HepG2 (cell line): ENCODE results near the gene SLC25A33. TPM values are rescaled to one million over a fixed set of nuclear protein-coding genes. Genes with fewer than 3 reads are reported as not detected.

Experiments used
- ATAC-seq: fragments of 200-7000 bp; cut with Tn5 transposase; 3 replicates; pipeline ENCODE4 v1.9.1; 2020; ENCODE audit warnings: mild to moderate bottlenecking, moderate library complexity
- BruUV-seq: library from RNA; stranded (reverse); fragments of 400-500 nt; replicated peaks from 2 replicates; lab custom pipeline; 2021; lab: Mats Ljungman, UMichigan
- CTCF ChIA-PET: fragments of 300-600 bp; formaldehyde crosslinking; extraction: SDS; loops from one replicate; lab custom pipeline; 2021; ENCODE audit warnings: low total read pairs, inconsistent platforms, low intra/inter-chr PET ratio; lab: Yijun Ruan, JAX
- POLR2A ChIA-PET: fragments of 350-600 bp; sonication (Branson Sonifier 250); formaldehyde crosslinking; loops from one replicate; lab custom pipeline; 2020; ENCODE audit warnings: antibody characterized with exemption, inconsistent platforms; lab: Yijun Ruan, JAX
- DNase-seq: peaks from one replicate; pipeline ENCODE4 v3.0.0-alpha.2; 2015; ENCODE audit warnings: low spot score
- FAIRE-seq: peaks from 3 replicates; lab custom pipeline; 2011; peaks lifted over from hg19 to GRCh38; lab: Jason Lieb, UNC
- H2AFZ ChIP-seq: one replicate; pipeline ENCODE4 v1.6.1; 2011; ENCODE audit warnings: low read length, inconsistent platforms
- H3K27ac ChIP-seq: fragments of 300-600 bp; 3 replicates; pipeline ENCODE4 v1.8.0; 2011; ENCODE audit warnings: mixed run types, mild to moderate bottlenecking, mixed read lengths, low read length, inconsistent platforms; ENCODE audit not compliant: insufficient read depth; ENCODE audit errors: extremely low read length
- H3K27me3 ChIP-seq, 2 experiments: fragments of 200-600 bp in 1 of 2; 2 replicates in 1 of 2; 3 replicates in 1 of 2; pipeline versions ENCODE4 v1.6.0 to v1.8.0; 2011; ENCODE audit warnings: low read length in 2 of 2, mild to moderate bottlenecking in 2 of 2, moderate library complexity in 2 of 2, inconsistent platforms in 1 of 2; ENCODE audit not compliant: insufficient read depth in 2 of 2, control insufficient read depth in 1 of 2
- H3K36me3 ChIP-seq, 2 experiments: fragments of 200-600 bp in 1 of 2; replicated peaks in 1 of 2; 2 replicates in 1 of 2; 3 replicates in 1 of 2; pipeline versions ENCODE4 v1.5.1 to v1.8.0; 2011; ENCODE audit warnings: low read length in 2 of 2, inconsistent platforms in 1 of 2; ENCODE audit not compliant: insufficient read depth in 2 of 2, control insufficient read depth in 1 of 2
- H3K4me1 ChIP-seq: 2 replicates; pipeline ENCODE4 v1.5.1; 2012; ENCODE audit warnings: low read length, inconsistent platforms; ENCODE audit not compliant: insufficient read depth
- H3K4me2 ChIP-seq: 2 replicates; pipeline ENCODE4 v1.6.0; 2011; ENCODE audit warnings: low read depth, low read length, inconsistent platforms
- H3K4me3 ChIP-seq, 3 experiments: fragments of 200-600 bp in 1 of 3; sonication (generic), shearing (Covaris generic) in 1 of 3; replicated peaks in 1 of 3; 2 replicates each; pipeline ENCODE4 v1.5.1; 2011 to 2016; ENCODE audit warnings: low read length in 3 of 3, inconsistent platforms in 2 of 3, low read depth in 2 of 3, mild to moderate bottlenecking in 2 of 3, control low read depth in 1 of 3, mixed read lengths in 1 of 3; ENCODE audit not compliant: insufficient read depth in 1 of 3
- H3K79me2 ChIP-seq: one replicate; pipeline ENCODE4 v1.6.1; 2011; ENCODE audit warnings: low read length, inconsistent platforms; ENCODE audit not compliant: insufficient read depth
- H3K9ac ChIP-seq: 2 replicates; pipeline ENCODE4 v1.6.0; 2011; ENCODE audit warnings: mild to moderate bottlenecking, low read depth, low read length, inconsistent platforms; ENCODE audit not compliant: insufficient read depth
- H3K9me3 ChIP-seq: 2 replicates; pipeline ENCODE4 v1.5.1; 2012; ENCODE audit warnings: mild to moderate bottlenecking, low read length
- H4K20me1 ChIP-seq: 2 replicates; pipeline ENCODE4 v1.6.0; 2011; ENCODE audit warnings: inconsistent platforms, mild to moderate bottlenecking, low read length, moderate library complexity; ENCODE audit not compliant: insufficient read depth
- POLR2A ChIP-seq, 2 experiments: IDR thresholded peaks; 2 replicates each; pipeline ENCODE4 v1.6.1; 2011; ENCODE audit warnings: low read depth in 2 of 2, low read length in 2 of 2, mild to moderate bottlenecking in 1 of 2, moderate library complexity in 1 of 2; ENCODE audit not compliant: insufficient read depth in 1 of 2
- RAD51 ChIP-seq: fragments of 450-650 bp; IDR thresholded peaks from 2 replicates; pipeline ENCODE4 v1.6.1; 2016; ENCODE audit warnings: borderline replicate concordance
- RERE ChIP-seq: IDR thresholded peaks from 2 replicates; pipeline ENCODE4 v1.6.1; 2016; ENCODE audit warnings: low read depth, missing genetic modification reagents, missing compliant biosample characterization
- TFE3 ChIP-seq: IDR thresholded peaks from 2 replicates; pipeline ENCODE4 v1.6.1; 2016
- ZBTB44 ChIP-seq: sonication (generic); formaldehyde crosslinking; IDR thresholded peaks from 2 replicates; pipeline ENCODE4 v1.4.0; 2020; ENCODE audit warnings: missing genetic modification reagents
- ZFP36L1 ChIP-seq: sonication (generic); formaldehyde crosslinking; IDR thresholded peaks from 2 replicates; pipeline ENCODE4 v1.8.0; 2022; ENCODE audit warnings: mild to moderate bottlenecking, missing genetic modification reagents, moderate library complexity
- ZNF530 ChIP-seq: sonication (generic); formaldehyde crosslinking; IDR thresholded peaks from 2 replicates; pipeline ENCODE4 v1.5.0; 2020; ENCODE audit warnings: low read depth, mild to moderate bottlenecking, missing genetic modification reagents
- WGBS: methylation state at CpG from one replicate; pipeline ENCODE4 v1.1.6; 2017; ENCODE audit warnings: low lambda C conversion rate; 5-methylcytosine and 5-hydroxymethylcytosine counted together
- in situ Hi-C: cut with HindIII; loops from 2 replicates; pipeline ENCODE4 v1.10.0; 2017; ENCODE audit warnings: low pct_unique_long_range_greater_than_20kb; ENCODE audit not compliant: extremely low pct_ligation_motif_present
- intact Hi-C: fragments of 100-400 bp; cut with micrococcal nuclease; formaldehyde crosslinking; loops from one replicate; pipeline ENCODE4 v1.10.0; 2022; ENCODE audit not compliant: unreplicated experiment
- polyA plus RNA-seq, 8 experiments: library from polyadenylated mRNA; depleted of rRNA in 3 of 8; stranded (reverse) in 7 of 8; unstranded in 1 of 8; fragments of >200 nt; fragmentation: Illumina TruSeq in 4 of 8; extraction: Trizol in 4 of 8; gene quantifications; 2 replicates each; pipeline versions ENCODE4 v1.2.1 to v1.2.3, GENCODE V29; 2011 to 2016; ENCODE audit warnings: low read depth in 4 of 8, missing spikeins in 1 of 8, mixed read lengths in 1 of 8; ENCODE audit not compliant: insufficient read depth in 1 of 8
- total RNA-seq, 5 experiments: library from RNA; depleted of rRNA; stranded (reverse); fragments of >200 nt; fragmentation: Illumina TruSeq; extraction: Trizol; gene quantifications; 2 replicates each; pipeline ENCODE4 v1.2.3, GENCODE V29; 2016; ENCODE audit warnings: low read depth in 1 of 5

SLC25A33 gene
- total and polyA plus RNA-seq, 2 of the 13 experiments (the other 11 are each of a cell fraction or from before 2014, with no cell fraction given), result 15.4 to 50.3 TPM

GRCh38 chr1:9597361-9598315 lies 58.4 kb downstream of the SLC25A33 start:
- no TSS peak for BruUV-seq
- no peak for FAIRE-seq
- CTCF ChIA-PET, result no interaction called here
- TF ChIP-seq RERE (no peak), ZFP36L1 (CRISPR knock-in tag) (no peak), POLR2A (IDR thresholded peaks at IDR 0.05; ENCODE audit: insufficient read depth in 1 of 2, low read depth in 2 of 2, low read length in 2 of 2) (no peak), RAD51 (no peak), ZBTB44 (CRISPR knock-in tag) (no peak), ZNF530 (no peak), TFE3 (no peak)

More at GRCh38 chr1:9597361-9598315, 58.4 kb downstream of the SLC25A33 start:
- ATAC-seq (no peak), DNase-seq (no peak)
- Histone ChIP-seq H3K27me3 (no peaks in the 10 kb centered on the region), H3K4me3 (no peak overlapping the region), H3K36me3 (peaks cover 23 to 45% of the 10 kb centered on the region in 2 experiments; a peak in 4 of 5 replicates), H3K27ac (no peak overlapping the region), H3K9ac (no peak overlapping the region), H3K9me3 (no peaks in the 10 kb centered on the region), H3K79me2 (peaks cover 24% of the 10 kb centered on the region), H3K4me1 (peaks cover 19% of the 10 kb centered on the region), H4K20me1 (peaks cover 15% of the 10 kb centered on the region), H2AFZ (no peak overlapping the region), H3K4me2 (no peak overlapping the region)
- WGBS, result 93% methylated on average over 11 of the region's 14 CpGs
- POLR2A ChIA-PET, result no interaction called here
- intact Hi-C loops (no loop called here), in situ Hi-C loops (no loop called here)
